A673 (cell line): ENCODE results near the gene KRTAP1-5.

Source experiments
- EZH2 ChIP-seq: fragments of 200-600 bp; sonication (generic); IDR thresholded peaks from 2 replicates; pipeline ENCODE4 v1.6.1; 2017; ENCODE audit warnings: borderline replicate concordance, low read depth, mild to moderate bottlenecking, mixed read lengths, antibody characterized with exemption, low read length; ENCODE audit not compliant: poor library complexity, severe bottlenecking
- TF ChIP-seq, protein P1 (sequence below): fragments of 300-800, 200-600 bp; sonication (generic); conservative IDR thresholded peaks from 2 replicates; pipeline ENCODE4 v1.5.1; 2017; ENCODE audit warnings: low read depth, mild to moderate bottlenecking, antibody characterized with exemption, low read length, moderate library complexity, mixed read lengths

DNA sequence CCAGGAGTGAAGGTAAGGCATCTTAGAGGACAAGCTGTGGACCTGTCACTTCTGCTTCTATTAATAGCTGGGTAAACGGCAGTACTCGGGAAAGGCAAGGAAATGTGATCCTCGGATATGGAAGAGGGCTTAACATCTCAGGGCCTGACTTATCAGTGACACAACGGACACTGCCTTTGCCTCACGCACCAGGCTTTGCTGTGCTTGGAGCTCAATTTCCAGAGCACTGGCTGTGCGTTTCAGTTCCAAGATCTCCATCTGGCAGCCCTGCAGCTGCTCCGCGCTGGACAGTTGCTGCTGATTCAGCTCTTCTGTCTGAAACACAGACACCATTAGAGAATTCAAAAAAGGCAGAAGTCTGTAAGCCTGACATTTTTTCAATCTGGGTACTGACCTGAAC, 46.4 kb downstream of the KRTAP1-5 start:
- TF ChIP-seq, protein P1, sequence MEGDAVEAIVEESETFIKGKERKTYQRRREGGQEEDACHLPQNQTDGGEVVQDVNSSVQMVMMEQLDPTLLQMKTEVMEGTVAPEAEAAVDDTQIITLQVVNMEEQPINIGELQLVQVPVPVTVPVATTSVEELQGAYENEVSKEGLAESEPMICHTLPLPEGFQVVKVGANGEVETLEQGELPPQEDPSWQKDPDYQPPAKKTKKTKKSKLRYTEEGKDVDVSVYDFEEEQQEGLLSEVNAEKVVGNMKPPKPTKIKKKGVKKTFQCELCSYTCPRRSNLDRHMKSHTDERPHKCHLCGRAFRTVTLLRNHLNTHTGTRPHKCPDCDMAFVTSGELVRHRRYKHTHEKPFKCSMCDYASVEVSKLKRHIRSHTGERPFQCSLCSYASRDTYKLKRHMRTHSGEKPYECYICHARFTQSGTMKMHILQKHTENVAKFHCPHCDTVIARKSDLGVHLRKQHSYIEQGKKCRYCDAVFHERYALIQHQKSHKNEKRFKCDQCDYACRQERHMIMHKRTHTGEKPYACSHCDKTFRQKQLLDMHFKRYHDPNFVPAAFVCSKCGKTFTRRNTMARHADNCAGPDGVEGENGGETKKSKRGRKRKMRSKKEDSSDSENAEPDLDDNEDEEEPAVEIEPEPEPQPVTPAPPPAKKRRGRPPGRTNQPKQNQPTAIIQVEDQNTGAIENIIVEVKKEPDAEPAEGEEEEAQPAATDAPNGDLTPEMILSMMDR = no peak
- no peak for TF ChIP-seq EZH2
